T follicular helper cell (primary cell): ENCODE results near the gene HOXA9.

ENCODE experiments used
- DNase-seq: peaks from one replicate; pipeline ENCODE4 v3.0.0-alpha.2; 2020; ENCODE audit warnings: low read depth

The HOXA9 gene

DNA sequence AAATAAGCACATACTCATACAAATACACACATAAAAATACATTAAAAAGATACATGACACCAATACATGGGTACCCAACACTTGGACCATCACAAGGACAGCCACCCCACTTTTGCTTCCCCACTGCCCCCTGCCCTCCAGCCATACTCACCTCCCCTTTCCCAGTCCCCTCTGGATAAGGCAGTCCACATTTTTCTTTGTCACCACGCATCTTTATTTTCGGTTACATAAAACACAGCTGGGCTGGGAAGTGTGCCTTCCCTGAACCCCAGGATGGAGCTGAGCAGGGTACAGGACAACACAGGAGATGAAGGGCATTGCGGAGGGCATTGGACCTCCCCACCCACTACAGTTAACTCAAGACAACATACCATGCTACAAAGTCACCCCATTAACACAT lies 11.8 kb downstream of the HOXA9 start:
- no peak for DNase-seq

DNA sequence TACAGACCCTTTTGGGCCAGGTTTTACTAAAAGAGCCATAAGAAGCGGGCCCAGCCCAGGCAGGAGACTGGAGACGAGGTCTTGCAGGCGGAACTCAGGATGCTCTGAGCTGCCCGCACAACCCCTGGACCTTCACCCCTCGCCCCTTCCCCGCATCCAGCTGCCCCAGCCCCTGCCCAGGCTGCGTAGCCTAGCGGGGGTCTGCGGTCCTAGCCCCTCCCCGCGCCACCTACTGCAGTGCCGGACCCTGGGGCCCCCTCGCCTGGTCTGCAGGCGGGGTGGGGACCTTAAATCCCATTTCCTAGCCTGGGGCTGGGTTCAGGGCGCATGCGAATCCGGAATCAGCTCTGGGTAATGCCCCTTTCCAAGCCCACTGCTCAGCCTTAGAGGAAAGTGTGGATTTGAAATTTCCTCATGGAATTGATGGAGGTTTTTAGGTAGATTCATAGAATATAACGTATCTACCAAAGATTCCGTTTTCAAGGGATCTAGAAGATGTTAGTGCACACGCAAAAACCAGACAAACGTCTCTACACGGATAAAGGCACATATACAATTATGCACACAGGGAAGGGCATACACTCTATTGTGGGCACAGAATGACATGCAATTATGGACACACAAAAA lies 12.4 kb downstream of the HOXA9 start:
- DNase-seq: no peak

GRCh38 chr7:27151931-27152815 lies 13.2 kb downstream of the HOXA9 start, which contains the start of gene HOXA3:
Gene HOXA3, minus strand, starts transcription at chr7:27152583. Its CDS starts 41,943 bp downstream, at chr7:27110640.
- DNase-seq: no peak

DNA sequence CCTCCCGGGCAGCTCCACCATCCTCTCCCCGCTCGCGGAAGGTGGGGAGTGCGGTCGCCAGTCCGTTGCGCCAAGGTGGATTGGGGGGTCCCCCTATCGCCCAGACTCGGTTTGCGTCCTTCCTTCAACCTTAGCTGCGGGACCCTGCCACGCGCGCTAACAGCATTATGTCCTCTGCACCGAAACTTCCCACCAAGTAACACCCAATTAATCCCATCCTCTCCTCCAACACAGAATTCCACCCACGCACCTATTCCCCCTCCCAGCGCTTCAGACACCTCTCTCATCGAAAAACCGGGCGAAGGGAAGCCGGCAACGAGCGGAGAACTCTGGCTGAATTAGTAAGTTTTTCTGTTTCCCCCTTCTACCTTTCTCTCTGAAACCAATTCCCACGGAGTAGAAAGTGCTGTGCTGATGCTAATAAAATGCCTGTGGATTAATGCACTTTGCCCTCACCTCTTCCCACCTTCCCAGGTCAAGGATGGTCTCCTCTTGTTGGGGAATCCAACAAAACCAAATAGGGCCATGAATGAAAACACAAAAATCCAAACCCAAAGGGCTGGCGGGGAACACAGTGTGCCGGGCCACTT lies 13.9 kb downstream of the HOXA9 start:
- DNase-seq: no peak

DNA sequence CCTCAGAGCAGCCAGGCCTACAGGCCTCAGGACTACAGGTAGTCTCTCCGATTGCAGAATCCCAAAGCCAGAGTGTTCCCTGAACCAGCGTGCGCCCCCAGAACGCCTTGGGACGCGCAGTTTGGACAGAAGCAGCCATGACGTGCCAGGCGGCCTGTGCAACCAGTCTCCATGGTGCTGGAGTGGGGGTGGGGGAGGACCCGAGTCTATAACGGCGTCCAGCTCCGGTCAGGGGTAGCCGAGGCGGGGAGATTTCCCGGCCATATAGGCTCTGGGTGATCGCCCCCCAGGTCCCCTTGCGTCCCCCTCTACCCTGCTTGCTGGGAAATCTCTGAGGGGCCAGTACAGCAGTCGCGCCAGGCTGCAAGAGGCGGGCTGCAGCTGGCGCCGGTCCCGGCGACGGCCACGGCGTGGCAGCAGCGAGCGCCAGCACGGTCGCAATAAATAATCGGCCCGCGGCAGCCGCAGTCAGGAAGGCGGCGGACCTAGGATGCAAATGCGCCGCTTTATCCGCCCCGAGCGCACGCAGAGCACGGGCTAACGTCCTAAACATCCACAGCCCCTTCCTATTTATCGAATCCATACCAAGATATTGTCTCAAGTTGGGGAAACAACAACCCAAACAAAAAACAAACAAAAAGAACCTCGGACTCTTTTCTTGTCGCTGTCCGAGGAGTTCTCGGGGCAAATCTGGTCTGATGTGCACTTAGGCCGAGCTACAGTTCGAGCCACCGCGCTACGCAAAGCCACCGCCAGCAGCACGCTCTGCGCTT lies 14.6 kb downstream of the HOXA9 start:
- peak; percentile 41 for DNase-seq

GRCh38 chr7:27149842-27150567 lies 15.3 kb downstream of the HOXA9 start:
- DNase-seq: no peak

GRCh38 chr7:27148756-27149641 lies 16.3 kb downstream of the HOXA9 start:
- DNase-seq: no peak

GRCh38 chr7:27148031-27148755 lies 17.1 kb downstream of the HOXA9 start:
- no peak for DNase-seq

GRCh38 chr7:27147199-27148030 lies 17.9 kb downstream of the HOXA9 start, which contains the start of gene HOXA6:
Gene HOXA6, minus strand, starts transcription at chr7:27147774. Its CDS starts 25 bp downstream, at chr7:27147749.
- DNase-seq: no peak

GRCh38 chr7:27146491-27147198 lies 18.7 kb downstream of the HOXA9 start:
- DNase-seq: no peak

DNA sequence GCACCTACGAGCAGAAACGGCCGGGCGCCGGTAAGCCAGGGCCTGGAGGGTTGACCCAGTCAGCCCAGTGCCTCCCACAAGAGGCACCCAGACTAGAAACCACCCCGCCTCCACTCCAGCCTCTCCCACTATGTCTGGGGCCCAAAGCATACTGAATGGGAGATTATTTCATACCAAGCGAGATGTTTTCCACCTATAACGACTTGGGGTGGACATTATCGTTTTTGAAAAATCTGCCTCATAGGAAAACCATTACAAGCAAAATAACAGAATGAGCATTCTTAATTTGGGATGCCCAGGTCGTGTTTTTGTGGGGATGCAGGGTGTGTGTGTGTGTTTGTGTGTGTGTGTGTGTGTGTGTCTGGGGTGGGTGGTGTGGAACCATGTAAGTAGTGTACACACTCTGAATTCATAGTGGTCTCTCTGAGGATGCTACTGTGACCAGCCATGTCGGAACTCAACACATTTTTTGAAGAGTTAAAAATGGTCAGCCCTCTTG lies 19.4 kb downstream of the HOXA9 start:
- DNase-seq: no peak

DNA sequence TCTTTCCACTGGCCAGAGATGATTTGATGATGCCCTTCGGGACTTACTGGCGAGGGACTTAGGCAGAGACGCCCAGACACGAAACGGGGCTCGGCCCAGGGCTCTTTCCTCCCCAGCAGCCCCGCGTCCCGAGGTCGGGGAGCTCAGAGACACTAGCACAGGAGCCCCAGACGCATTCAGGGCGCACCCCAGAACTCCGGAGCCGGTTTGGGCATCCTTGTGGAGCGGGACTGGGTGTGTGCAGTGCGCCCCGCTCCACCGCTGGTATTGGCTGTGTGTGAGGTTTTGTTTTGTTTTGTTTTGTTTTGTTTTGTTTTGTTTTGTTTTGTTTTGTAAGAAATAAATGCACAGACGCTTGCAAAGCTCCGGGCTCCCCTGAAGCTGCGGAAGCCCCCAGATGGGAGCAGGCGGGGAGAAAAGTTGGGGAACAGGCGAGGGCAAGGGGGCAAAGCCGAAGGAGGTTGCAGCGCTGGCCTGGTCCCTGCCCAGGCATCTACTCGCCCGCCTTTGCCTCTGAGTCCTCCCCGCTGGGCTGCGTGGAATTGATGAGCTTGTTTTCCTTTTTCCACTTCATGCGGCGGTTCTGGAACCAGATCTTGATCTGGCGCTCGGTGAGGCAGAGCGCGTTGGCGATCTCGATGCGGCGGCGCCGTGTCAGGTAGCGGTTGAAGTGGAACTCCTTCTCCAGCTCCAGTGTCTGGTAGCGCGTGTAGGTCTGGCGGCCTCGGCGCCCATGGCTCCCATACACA lies 20.0 kb downstream of the HOXA9 start:
- DNase-seq: no peak

- no peak for DNase-seq
These were observed 20.6 kb downstream of the HOXA9 start for GRCh38 chr7:27144781-27145164.

DNA sequence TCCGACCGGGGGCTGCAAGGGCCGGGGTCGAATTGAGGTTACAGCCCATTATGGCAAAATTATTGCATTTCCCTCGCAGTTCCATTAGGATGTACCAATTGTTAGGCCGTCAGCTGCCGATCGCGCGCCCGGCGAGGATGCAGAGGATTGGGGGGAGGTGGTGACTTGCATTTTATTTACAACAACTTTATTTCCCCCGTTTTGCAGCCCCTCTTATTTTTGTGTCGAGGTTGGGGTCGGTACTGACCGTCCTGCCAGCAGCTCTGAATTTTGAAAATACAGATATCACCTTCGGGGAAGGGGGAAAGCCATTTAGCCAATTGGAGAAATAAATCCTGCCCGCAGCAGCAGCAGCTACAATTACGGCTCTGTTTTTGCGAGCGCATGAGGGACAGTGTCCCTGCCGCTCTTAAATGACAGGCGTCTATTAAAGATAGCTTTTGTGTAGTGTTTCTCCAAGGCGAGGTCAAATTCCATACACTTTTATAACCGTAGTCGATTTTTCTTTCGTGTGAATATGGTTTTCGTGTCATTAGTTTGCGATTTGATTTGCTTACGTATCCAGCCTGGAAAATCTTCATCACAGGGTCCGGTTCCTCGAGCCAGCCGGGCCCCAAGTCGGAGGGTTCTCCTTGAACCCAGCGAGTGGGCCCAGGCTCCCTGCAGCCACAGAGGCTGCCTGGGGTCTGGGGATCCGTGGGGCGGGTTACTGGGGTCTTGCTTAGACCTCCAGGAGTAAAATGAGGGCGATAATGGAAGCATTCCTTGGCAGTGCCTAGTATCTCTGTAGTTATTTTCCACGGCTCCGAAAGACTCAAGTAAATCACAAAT lies 21.2 kb downstream of the HOXA9 start:
- no peak for DNase-seq

DNA sequence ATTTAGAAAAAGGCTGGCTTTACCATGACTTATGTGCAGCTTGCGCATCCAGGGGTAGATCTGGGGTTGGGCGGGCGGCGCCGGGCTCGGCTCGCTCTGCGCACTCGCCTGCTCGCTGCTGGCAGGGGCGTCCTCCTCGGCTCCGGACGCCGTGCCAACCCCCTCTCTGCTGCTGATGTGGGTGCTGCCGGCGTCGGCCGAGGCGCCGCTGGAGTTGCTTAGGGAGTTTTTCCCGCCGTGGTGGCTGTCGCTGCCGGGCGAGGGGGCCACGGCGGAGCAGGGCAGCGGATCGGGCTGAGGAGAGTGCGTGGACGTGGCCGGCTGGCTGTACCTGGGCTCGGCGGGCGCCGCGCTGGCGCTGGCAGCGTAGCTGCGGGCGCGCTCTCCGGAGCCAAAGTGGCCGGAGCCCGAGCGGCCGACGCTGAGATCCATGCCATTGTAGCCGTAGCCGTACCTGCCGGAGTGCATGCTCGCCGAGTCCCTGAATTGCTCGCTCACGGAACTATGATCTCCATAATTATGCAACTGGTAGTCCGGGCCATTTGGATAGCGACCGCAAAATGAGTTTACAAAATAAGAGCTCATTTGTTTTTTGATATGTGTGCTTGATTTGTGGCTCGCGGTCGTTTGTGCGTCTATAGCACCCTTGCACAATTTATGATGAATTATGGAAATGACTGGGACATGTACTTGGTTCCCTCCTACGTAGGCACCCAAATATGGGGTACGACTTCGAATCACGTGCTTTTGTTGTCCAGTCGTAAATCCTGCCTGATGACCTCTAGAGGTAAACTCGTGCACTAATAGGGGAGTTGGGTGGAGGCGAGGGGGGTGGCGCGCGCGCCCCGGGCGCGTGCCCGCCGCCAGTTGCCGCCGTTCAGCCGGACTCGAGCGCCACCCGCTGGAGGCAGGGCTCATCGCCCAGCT lies 22.1 kb downstream of the HOXA9 start, which contains the start of gene HOXA5:
TSS of gene HOXA5 (minus strand) at position 659 of the 927 bp plus-strand sequence. CDS start at position 585, 74 bp downstream.
- DNase-seq: no peak
